SU-DHL-6 (cell line): ENCODE results near the gene ATP7A.

Source experiments
- H2AFZ ChIP-seq: fragments of 200-600 bp; sonication (generic); 2 replicates; pipeline ENCODE4 v1.6.1; 2014; ENCODE audit warnings: low read depth, mild to moderate bottlenecking, moderate library complexity, mixed read lengths, antibody characterized with exemption, low read length; ENCODE audit not compliant: severe bottlenecking
- H3F3A ChIP-seq: fragments of 200-600 bp; shearing (Covaris generic); 2 replicates; pipeline ENCODE4 v1.6.0; 2016; ENCODE audit warnings: antibody characterized with exemption, mild to moderate bottlenecking; ENCODE audit not compliant: insufficient read depth
- H3K27ac ChIP-seq: fragments of 200-600 bp; sonication (generic); 2 replicates; pipeline ENCODE4 v1.5.1; 2016; ENCODE audit warnings: low read depth, mild to moderate bottlenecking, low read length, moderate library complexity, mixed read lengths
- H3K27me3 ChIP-seq: fragments of 200-600 bp; sonication (generic), shearing (Covaris generic); 2 replicates; pipeline ENCODE4 v1.6.0; 2014; ENCODE audit warnings: mild to moderate bottlenecking, low read length
- H3K36me3 ChIP-seq: fragments of 200-600 bp; sonication (generic); 2 replicates; pipeline ENCODE4 v1.6.1; 2014; ENCODE audit warnings: mild to moderate bottlenecking, low read length, mixed read lengths
- H3K4me2 ChIP-seq: fragments of 300-600, 200-600 bp; shearing (Covaris generic), sonication (generic); 2 replicates; pipeline ENCODE4 v1.6.0; 2014; ENCODE audit warnings: low read length, low read depth, mild to moderate bottlenecking; ENCODE audit not compliant: poor library complexity, severe bottlenecking
- H3K4me3 ChIP-seq: fragments of 200-600 bp; sonication (generic); 2 replicates; pipeline ENCODE4 v1.5.1; 2014; ENCODE audit warnings: antibody characterized with exemption, low read length, mild to moderate bottlenecking, mixed read lengths; ENCODE audit not compliant: insufficient read depth, poor library complexity, severe bottlenecking
- H3K79me2 ChIP-seq: fragments of 200-600 bp; sonication (generic); 2 replicates; pipeline ENCODE4 v1.6.1; 2014; ENCODE audit warnings: mild to moderate bottlenecking, low read length, moderate library complexity; ENCODE audit not compliant: insufficient read depth
- H3K9ac ChIP-seq: fragments of 200-600 bp; sonication (generic); 2 replicates; pipeline ENCODE4 v1.7.0; 2014; ENCODE audit warnings: mild to moderate bottlenecking, low read length
- H3K9me2 ChIP-seq: fragments of 200-600 bp; sonication (generic); replicated peaks from 2 replicates; pipeline ENCODE4 v1.6.1; 2014; ENCODE audit warnings: low read length; ENCODE audit not compliant: insufficient read depth
- H3K9me3 ChIP-seq: fragments of 200-600 bp; sonication (generic); 2 replicates; pipeline ENCODE4 v1.6.1; 2014; ENCODE audit warnings: low read length, mixed read lengths; ENCODE audit not compliant: insufficient read depth
- H4K20me1 ChIP-seq: fragments of 200-600 bp; sonication (generic); 2 replicates; pipeline ENCODE4 v1.6.1; 2014; ENCODE audit warnings: low read depth, mild to moderate bottlenecking, antibody characterized with exemption, low read length, moderate library complexity, mixed read lengths
- EZH2phosphoT487 ChIP-seq: fragments of 200-600 bp; sonication (generic), shearing (Covaris generic); conservative IDR thresholded peaks from 2 replicates; pipeline ENCODE4 v1.6.1; 2018; ENCODE audit warnings: mild to moderate bottlenecking, antibody characterized with exemption, low read length, moderate library complexity, mixed read lengths
- TF ChIP-seq, protein P1 (sequence below): fragments of 200-600 bp; sonication (generic); IDR thresholded peaks from one replicate; pipeline ENCODE4 v1.5.1; 2017; ENCODE audit warnings: antibody characterized with exemption, mild to moderate bottlenecking, low read length, moderate library complexity; ENCODE audit not compliant: insufficient read depth, poor library complexity, severe bottlenecking

ATP7A gene

DNA sequence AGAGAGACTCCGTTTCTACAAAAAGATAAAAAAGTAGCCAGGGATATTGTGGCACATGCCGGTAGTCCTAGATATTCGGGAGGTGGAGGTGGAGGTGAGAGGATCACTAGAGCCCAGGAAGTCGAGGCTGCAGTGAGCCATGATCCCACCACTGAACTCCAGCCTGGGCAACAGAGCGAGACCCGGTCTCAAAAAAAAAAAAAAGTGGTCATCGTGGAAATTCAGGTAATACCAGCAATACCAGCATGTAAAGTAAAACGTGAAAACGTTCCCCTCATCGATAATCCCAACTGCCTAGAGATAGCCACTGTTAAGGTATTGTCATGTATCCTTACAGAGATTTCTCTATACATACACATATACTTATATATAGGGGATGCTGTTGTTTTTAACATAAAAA lies 16.8 kb upstream of the ATP7A start:
- H3K4me2 ChIP-seq, result peak overlapping the region; percentile 96
- H3K9me3 ChIP-seq, result no peaks in the 10 kb centered on the region
- no peaks in the 10 kb centered on the region for H3K36me3 ChIP-seq
- TF ChIP-seq, protein P1, sequence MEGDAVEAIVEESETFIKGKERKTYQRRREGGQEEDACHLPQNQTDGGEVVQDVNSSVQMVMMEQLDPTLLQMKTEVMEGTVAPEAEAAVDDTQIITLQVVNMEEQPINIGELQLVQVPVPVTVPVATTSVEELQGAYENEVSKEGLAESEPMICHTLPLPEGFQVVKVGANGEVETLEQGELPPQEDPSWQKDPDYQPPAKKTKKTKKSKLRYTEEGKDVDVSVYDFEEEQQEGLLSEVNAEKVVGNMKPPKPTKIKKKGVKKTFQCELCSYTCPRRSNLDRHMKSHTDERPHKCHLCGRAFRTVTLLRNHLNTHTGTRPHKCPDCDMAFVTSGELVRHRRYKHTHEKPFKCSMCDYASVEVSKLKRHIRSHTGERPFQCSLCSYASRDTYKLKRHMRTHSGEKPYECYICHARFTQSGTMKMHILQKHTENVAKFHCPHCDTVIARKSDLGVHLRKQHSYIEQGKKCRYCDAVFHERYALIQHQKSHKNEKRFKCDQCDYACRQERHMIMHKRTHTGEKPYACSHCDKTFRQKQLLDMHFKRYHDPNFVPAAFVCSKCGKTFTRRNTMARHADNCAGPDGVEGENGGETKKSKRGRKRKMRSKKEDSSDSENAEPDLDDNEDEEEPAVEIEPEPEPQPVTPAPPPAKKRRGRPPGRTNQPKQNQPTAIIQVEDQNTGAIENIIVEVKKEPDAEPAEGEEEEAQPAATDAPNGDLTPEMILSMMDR, result no peak
- TF ChIP-seq EZH2phosphoT487, result no peak
- peak overlapping the region; percentile 77 for H3K9ac ChIP-seq
- H2AFZ ChIP-seq, result no peak overlapping the region
- no peaks in the 10 kb centered on the region for H4K20me1 ChIP-seq
- H3K27ac ChIP-seq, result no peak overlapping the region
- no peaks in the 10 kb centered on the region for H3K27me3 ChIP-seq
- H3F3A ChIP-seq, result peaks cover 11% of the 10 kb centered on the region; the same call in 1 of the 2 replicates
- H3K79me2 ChIP-seq, result peaks cover 52% of the 10 kb centered on the region
- H3K4me3 ChIP-seq, result peak overlapping the region; percentile 86
- no peaks in the 10 kb centered on the region for H3K9me2 ChIP-seq

DNA sequence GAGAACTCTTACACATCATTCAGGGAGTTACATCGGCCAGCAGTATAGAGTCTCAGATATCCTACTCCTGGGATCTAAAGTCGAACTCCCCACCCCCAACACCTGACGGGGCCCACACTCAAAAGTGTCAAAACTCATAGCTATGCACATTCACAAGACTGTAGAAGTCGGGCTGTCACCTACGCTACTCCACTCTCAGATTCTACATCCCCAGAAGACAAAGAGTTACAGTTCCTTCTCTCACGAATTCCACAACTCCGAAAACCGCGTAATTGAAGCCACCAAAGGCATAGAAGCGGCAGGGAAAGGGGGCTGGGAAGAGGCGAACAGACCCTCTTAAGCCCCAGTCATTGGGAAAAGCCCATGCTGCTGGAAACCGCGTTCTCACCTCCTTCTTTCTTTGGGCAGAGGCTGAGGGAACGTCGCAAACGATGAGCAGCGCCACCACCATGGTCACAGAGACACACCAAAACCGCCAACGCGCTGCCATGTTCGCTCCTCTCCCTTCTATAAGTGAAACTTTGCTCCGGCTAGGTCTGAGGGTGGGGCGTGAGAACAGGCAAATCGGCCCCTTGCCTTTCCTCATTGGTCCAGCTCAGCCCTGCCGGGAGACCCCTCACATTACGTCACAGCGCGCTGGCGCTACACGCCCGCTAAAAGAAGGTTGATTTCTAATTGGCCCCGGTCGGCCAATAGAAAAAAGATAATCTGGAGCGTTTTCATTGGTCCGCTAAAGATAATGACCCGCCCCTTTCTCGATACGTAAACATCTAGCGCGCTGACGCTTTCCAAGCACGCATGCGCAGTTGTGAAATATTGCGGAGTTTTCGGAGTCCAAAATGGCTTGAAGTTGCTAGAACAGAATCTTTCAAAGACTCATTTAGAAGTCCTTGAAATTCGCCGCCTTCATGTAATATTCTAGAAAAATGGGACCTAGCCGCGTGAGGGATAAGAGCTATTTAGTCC lies 15.3 kb upstream of the ATP7A start, which contains the start of gene MAGT1:
Gene MAGT1, minus strand, starts transcription at position 515 of the 966 bp plus-strand sequence. Its CDS starts 25 bp downstream, at position 490.
- peak within 1 kb of the TSS; percentile 71 for H2AFZ ChIP-seq

DNA sequence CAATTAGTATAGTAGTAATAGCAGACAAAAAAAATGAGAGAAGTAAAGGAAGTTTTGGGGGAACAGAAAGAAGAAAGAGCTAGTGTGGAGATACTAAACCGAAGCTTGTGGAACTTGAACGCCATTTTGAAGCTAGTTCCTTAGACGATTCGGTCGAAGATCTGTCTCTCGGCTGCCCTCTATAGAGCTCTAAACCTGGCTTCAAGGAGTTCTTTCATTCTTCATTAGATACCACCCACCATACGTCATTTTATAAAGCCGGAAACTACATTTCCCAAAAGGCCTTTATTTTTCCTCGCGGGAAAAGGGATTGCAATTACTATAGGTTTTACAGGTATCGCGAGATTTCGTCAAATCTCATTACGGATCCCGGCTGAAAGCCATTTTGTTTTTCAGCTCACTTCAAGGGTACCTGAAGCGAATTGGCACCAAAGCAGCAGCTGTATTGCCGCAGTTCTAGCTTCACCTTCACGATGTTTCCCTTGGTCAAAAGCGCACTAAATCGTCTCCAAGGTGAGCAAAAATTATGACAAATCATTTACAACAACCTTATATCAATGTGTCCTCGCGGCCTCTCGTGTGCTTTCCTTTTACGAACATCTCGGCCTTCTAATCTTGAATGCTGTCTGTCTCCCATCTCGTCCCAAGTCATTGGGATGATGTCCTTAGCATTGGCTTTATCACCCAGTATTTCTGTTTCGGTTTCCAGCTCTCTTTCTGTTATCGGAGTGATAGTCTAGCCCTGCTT lies 11.2 kb upstream of the ATP7A start, which contains the start of gene COX7B:
Gene COX7B, plus strand, starts transcription at position 388 of the 748 bp plus-strand sequence. Its CDS starts 86 bp downstream, at position 474.
- Histone ChIP-seq H3K27me3 (no peaks in the 10 kb centered on the region), H3K27ac (peak within 1 kb of the TSS; percentile 79), H3F3A (peaks cover 11% of the 10 kb centered on the region; the same call in 1 of the 2 replicates), H2AFZ (peak within 1 kb of the TSS; percentile 56), H4K20me1 (no peaks in the 10 kb centered on the region), H3K4me2 (peak within 1 kb of the TSS; percentile 95), H3K9me2 (no peaks in the 10 kb centered on the region), H3K9me3 (no peaks in the 10 kb centered on the region), H3K4me3 (peak within 1 kb of the TSS; percentile 79), H3K9ac (peak within 1 kb of the TSS; percentile 80), H3K79me2 (peaks cover 40% of the 10 kb centered on the region), H3K36me3 (0 out of 2 replicates have a peak, but pooled peaks cover 7% of the 10 kb centered on the region)
- no peak for TF ChIP-seq EZH2phosphoT487
- TF ChIP-seq, protein P1, result no peak

More for the DNA sequence above, 15.3 kb upstream of the ATP7A start, which contains the start of gene MAGT1:
- no peak for TF ChIP-seq EZH2phosphoT487
- TF ChIP-seq, protein P1, result no peak
- peak within 1 kb of the TSS; percentile 96 for H3K4me2 ChIP-seq
- no peaks in the 10 kb centered on the region for H3K9me2 ChIP-seq
- H3K9me3 ChIP-seq, result no peaks in the 10 kb centered on the region
- no peaks in the 10 kb centered on the region for H3K36me3 ChIP-seq
- peak within 1 kb of the TSS; percentile 86 for H3K4me3 ChIP-seq
- H3K27ac ChIP-seq, result peak within 1 kb of the TSS; percentile 77
- H3K79me2 ChIP-seq, result peaks cover 55% of the 10 kb centered on the region
- peak within 1 kb of the TSS; percentile 77 for H3K9ac ChIP-seq
- peaks cover 11% of the 10 kb centered on the region; the same call in 1 of the 2 replicates for H3F3A ChIP-seq
- no peaks in the 10 kb centered on the region for H4K20me1 ChIP-seq
- no peaks in the 10 kb centered on the region for H3K27me3 ChIP-seq
